Hematopoietic multipotent progenitor cell treated with erythropoietin and hydrocortisone succinate and interleukin-3 and kit ligand, for 17 days (in vitro differentiated cells): ENCODE results near the gene SMYD2.
A peak's percentile ranks its signal among the peaks of the same experiment; 100 is the strongest.

Experiments used
- DNase-seq: peaks from one replicate; pipeline ENCODE4 v3.0.0-alpha.2; 2015; ENCODE audit warnings: low spot score

The SMYD2 gene

DNA sequence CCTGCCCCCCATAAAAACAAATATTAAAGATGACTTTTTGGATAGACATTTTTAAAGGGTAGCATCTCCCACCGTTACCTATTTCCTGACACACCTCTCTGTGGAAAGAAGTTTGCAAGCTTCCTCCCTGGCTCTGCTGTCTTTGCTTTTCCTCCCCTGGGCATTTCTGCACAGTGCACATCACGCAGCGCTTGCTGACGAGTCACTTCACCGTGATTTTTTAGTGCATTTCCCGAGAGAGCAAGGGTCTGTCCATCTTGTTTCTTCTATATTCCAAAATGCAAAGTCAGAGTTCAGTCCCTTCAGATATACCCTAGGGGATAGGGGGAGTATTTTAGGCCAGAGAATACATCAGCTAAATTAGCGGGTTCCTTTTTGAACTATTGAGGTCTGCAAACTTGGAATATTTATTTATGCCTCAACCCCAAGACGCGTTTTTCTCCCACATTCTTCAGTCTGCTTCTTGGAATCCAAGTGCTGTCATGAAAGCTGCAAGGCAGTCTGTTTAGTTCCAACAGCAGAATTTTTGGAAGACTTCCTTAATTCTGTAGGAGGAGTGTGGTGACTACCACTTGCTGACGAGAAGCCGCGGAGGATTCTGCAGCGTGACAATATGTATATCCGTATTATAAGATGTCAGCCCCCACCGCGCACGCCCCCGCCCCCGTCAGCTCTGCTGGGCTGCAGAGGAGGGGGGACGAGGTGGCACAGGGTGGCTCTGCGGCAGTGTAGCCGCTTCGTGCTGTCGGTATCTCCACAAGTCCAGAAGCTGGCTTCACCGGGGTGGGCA lies 22.4 kb downstream of the SMYD2 start:
- no peak for DNase-seq

DNA sequence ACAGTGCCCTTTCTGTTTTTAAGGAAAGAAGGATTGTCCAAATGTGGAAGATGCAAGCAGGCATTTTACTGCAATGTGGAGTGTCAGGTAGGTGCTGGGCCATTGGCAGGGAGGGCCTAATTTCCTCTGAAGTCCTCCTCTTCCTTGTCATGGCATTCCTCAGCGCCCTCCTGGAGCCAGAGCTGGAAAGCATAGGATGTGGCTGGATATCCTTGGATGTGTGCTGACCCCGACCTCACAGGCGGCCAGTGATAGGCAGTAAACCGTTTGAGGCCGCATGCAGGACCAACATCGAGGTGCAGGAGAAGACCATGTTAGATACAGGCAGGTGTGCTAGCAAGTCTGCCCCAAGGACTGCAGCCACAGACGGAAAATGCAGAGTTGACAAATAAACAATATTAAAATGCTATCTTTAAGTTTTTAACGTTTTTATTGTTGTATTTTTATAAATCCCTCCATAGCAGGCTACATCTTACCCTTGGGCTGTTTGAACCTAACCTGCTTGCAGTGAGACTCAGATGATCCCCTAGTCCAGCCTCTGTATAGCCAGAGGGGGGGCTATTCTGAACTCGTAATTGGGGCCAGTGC lies 24.3 kb downstream of the SMYD2 start:
- no peak for DNase-seq

DNA sequence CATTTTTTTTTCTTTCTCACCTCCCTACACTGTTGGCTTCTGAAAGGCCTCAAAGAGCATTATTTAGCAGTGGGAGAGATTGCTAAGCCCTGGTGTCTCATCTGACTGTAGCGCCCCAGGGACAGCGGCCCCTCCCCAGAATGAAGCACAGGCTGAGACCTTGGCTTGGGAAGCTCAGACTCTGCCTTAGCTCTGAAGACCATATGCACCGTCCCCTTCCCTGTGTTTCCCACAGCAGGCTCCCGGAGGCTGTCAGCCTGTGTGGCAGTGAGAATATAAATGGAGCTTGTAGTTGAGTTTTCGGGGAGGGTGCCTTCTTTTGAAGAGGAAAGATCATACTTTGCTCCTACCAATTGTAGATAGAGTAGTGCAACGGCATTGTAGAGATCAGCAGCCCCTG lies 25.3 kb downstream of the SMYD2 start:
- DNase-seq: no peak

DNA sequence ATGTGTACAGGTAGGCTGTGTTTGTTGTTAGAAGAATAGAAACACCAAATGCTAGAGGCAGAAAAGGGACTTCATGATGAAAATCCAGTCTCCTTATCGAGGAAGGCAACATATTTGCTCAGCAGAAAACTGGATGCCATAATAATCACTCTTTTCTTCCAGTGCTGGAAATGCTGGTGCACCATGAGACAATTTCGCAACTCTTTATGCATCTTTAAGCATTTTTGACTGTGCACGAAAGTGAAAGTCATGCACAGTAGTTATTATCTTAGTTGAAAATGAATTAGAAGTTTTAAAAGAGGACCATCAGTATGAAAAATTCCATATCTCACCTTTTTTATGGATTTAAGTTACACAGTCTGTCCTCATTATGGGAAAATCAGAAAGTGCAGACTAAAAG lies 29.1 kb downstream of the SMYD2 start:
- DNase-seq: no peak

DNA sequence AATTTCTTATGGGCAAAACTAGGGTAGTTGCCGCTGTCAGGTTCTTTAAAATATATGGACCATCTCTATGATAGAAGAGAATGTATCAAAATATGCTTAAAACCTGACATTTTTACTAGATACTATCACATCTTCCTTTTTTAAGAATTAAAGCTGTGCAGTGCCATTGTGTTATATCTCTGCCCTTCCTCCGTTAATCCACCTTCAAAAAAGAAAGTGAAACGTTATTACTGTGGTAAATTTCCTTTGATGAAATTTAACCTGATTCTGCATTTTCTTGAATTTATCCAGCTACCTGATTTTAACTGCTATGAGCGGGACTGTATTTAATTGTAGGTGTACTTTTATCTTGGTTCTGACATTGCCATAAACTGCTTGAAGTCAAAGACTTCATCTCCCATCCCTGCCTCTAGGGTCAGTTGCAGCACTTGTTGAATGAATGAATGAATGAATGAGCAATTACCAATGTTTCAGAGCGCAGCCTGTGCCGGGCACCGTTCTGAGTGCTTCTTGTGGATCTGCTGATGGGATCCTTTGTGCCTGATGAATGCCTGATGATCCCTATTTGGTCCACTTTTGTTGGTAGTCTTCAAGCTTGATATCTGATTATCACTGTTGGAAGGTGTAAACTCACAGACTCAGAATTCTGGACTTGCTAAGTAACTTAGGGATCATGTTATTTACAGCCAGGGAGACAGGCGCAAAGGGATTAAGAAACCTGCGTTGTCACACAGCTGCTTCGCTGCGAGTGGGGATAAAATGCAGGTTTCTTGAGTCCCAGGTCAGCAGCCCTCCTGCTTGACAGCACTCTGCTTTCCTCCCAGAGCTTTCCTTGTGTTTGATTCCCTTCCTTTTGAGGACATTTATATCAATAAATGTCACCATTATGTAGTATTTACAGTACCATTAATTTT lies 30.1 kb downstream of the SMYD2 start:
- no peak for DNase-seq

DNA sequence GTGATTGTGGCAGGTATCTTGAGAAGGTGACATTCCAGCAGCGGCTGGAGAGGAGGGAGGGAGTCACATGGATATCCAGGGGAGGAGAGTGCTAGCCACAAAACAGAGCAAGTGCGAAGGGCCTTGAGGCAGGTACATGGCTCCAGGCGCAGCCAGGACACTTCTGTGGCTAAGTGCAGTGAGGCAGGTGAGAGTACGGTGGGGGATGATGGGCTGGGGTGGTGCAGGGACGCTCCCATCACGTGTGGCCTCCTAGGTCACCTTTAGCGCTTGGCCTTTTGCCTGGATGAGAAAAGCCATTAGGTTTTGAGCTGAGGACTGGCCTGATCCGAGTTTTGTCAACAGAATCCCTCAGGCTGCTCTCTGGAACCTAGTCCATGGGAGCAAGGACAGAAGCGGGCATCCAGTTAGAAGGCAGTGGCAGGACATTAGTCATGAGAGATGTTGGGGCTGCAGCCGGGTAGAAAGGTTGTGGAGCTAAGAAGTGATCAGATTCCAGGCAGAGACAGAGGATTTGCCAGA lies 31.6 kb downstream of the SMYD2 start:
- no peak for DNase-seq

DNA sequence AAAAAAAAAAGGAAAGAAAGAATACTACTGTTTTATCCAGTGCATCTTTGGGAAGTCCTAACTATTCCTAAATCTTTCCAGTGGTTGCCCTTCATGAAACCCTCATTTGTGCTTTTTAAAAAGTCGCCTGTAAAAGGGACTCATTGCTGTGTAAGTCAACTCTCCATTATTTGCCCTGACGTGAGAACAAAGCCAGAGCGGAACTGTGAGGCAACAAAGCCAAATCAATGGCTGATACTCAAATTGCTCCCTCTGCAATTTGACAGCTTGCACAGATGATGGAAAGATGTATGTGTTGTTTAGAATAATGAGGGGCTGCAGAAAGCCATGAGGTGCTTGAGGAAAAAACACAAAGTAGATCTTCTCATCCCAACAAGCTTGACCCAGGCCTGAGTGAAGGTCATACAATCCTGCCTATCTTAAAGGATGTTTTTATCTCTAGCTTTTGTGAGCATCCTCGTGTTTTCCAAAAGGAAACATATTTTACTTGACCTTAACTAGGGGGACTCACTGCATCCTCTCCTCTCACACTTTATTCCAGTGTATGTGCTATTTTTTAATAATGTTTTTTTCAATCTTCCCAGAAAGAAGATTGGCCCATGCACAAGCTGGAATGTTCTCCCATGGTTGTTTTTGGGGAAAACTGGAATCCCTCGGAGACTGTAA lies 33.4 kb downstream of the SMYD2 start:
- no peak for DNase-seq

DNA sequence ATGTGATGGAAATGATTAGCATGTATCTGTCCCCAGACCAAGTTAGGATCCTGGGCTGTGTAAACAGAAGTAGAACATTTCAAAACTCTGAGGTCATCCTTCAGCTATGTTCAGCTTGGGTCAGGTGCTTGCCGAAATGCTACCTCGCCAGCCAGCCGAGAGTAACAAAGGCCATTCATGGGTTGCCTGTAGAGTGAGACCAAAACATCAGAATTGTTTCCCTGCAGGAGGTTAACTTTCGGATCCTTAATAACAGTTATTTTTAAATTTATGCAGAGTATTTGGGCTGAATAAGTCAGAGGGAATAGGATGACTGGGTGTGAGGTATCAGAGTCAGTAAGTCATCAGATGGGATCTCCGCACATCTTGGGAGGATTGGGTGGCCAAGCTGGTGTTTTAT lies 35.6 kb downstream of the SMYD2 start:
- DNase-seq: no peak

DNA sequence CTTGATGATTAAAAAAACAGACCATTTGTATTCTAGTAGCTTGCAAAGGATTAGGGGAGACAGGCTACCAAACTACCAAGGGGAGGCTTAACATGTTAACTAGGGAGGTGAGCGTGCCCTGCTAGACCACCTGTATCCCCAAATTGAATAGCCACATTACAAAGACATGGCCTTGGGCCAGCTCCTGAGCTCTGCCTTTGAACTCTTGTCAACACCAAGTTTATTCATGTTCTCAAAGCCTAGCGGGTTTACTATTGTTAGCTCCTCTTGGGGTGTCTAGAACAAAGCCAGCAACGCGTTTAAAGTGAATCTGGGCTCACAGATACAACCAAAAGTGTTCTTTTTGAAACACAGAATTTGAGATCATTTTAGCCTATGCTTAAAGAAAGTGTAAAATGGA lies 36.3 kb downstream of the SMYD2 start:
- no peak for DNase-seq

DNA sequence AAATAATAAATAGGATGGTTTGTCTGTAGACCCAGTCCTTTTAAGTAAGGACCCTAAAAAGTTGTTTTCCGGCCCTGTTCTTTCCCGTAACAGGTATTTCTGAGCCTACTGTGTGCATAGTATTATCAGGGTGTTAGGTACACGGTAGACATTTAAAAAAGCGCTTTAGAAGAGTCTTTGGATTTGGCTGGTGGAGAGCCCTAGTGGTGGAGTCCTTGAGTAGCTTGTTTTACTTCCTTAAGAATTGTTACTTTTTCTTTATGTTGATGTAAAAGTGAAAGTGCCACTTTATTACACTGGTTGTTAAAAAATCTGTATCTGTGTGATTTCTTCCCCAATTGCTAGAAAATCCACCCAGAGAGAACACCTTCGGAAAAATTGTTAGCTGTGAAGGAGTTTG lies 36.8 kb downstream of the SMYD2 start:
- DNase-seq: no peak

DNA sequence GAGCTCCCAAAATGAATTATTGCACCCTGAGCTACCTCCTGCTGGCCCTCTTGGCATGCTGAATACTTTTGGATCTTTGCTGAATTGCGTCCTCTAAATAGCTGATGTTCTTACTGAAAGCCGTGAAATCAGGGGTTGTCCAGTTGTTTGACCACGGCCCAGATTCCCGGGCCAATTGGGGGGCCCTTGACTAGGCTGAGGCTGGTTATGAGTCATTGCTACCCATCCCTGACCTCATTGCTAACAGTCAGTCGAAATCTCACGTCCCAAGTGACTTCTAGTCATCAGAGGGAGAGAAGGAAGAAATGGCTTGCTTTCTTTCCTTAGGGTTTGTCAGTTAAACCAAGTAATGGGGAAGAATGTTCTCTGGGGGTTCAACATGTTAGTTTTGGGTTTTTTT lies 37.4 kb downstream of the SMYD2 start:
- DNase-seq: no peak

DNA sequence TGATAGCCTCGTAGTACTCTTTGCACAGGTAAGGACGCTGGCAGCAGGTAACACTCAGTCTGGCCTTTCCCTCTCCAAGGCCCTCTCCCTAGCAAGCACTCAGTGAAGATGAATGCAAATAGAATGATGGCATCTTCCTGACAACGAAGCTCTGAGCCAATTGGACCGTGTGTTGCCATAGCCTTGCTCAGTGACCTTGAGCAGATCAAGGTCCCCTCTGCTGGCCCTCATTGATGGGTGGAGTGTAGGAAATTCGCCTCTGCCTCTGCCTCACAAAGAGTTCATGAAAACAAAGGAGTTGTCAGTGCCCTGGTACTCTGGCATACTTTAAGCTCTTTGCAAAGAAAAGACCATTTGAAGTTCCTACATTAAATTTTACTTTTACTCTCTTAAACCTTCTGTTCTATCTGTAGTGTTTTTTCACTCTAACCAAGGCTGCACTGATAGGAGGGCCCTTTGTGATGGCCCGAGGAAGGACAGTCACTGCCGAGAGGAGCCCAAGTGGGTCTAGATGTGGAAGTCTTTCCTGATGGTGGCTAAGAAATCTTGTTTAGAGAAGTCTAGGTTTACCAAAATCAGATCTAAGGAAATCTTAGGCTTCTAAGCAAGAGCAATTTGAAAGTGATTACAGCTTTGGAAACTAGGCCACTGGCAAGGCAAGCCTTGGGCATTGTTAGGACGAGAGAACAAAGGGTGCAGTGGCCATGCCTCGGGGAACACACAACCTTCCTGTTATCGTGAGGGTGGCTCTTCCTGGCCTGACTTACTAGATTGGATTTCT lies 38.2 kb downstream of the SMYD2 start:
- DNase-seq: no peak

DNA sequence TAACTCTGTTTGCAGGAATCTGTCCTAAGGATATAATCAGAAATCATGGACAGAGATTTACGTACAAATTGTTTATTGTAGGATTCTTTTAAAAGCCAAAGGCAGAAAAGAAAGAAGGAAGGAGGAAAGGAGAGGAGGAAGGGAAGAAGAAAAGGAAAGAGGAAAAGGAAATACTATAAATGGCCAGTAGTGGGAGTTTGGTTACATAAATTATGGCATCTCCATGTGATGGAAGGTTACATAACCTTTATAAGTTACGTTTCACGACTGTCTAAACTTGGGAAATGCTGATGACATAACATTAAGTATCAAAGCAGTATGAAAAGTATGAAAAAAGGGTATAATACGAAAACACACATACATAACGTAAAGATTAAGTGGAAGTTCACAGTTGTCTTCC lies 39.0 kb downstream of the SMYD2 start:
- no peak for DNase-seq

DNA sequence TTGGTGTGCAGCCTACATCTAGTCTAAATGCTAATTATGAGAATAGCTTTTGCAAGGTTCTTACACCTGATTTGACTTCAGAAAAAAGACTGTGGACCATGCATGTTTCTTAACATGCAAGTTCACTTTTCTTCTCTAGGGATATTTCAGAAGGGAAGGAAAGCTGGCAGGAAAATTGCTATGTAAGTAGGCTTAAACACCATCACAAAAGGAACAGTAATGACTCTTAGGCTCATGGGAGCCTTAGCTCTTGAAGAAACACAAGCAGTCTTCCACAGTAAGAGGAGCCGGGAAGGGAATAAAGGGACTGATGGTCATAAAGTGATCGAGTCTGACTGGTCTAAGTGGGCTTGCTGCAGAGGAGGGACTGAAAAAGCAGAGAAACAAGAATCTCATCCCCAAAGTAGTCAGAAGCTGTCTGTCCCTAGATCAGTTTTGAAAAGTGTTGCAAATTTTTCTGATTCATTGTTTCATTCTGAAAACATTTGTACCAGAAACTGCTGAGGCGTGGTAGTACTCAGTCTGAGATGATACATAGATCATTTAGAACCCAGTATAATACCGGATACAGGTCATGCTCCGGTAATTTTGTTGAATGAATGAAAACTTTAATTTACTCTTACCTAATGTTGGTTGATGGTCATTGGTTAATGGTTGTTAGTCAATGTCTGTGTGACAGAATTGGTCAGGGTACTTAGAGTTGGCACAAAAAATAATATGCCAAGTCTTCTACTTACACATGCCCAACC lies 40.9 kb downstream of the SMYD2 start:
- no peak for DNase-seq

DNA sequence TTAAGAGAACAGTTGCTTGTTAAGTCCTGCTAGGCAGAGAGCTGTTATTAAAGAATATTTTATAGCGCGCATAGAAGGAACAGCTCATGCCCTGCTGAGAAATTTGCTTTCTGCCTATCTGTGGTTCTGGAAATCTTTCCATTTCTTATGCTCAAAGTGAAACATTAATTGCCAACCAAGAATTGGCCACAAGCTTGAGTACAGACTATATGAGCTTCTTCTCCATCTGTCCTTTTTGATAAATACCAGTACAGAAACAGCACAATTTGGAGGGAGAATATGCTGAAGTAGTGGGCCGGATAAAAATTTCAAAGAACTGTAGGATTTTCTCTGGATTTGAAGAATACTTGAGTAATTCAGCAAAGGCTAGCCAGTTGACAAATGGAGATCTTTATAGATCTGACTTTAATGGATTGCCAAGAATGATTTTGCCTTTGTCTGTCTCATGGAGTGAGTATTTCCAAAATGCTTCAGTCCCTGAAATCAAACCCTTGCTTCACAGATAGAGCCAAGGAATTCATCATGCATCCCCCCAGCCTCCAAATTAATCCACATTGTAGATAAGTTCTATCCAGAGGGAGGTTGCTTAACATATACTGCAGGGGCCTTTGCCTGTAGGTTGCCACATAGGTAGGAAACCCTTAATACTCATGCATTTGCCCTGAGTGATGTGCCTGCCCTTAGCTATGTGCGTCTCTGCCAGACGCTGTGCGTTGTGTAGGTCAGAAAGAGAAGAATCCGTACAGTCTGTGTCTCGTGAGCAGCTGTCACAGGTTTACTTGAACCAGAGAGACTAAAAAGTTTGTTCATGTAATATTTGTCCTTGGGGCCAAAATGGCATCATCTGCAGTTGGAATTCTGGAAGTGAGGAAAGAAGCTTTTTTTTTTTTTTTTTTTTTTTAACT lies 44.2 kb downstream of the SMYD2 start:
- DNase-seq: no peak

DNA sequence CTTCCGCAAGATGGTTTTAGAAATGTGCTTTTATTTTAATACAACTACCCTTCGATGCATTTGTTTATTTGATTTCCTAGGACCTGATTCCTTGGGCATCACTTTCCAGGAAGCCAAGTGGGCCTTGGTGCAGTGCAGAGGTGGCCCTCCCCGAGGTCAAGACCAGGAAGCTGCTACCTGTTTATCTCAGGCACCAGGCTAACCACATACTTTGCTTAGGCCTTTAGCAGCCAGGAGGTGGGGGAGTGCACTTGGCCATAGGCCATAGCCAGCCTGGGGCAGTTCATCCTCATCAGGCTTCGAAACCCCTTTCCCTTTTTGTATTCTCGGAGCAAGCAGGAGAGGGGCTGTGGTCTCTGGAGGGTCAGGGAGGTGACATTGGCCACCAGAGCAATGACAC lies 45.4 kb downstream of the SMYD2 start:
- no peak for DNase-seq

DNA sequence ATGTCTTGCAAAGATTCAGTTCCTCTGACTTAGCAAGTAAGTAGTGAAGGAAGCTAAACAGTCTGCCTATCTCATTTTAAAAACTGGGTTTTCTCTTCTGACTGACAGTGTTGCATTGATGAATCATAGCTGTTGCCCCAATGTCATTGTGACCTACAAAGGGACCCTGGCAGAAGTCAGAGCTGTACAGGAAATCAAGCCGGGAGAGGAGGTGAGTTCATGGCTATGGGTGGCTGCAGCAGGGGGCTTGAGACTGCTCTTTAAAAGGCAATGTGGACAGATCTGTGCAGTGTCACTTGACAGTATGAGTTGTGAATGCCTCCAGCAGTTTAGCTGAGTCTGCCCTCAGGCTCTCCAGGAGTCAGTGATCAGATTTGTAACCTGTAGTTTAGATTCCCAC lies 46.6 kb downstream of the SMYD2 start:
- no peak for DNase-seq

DNA sequence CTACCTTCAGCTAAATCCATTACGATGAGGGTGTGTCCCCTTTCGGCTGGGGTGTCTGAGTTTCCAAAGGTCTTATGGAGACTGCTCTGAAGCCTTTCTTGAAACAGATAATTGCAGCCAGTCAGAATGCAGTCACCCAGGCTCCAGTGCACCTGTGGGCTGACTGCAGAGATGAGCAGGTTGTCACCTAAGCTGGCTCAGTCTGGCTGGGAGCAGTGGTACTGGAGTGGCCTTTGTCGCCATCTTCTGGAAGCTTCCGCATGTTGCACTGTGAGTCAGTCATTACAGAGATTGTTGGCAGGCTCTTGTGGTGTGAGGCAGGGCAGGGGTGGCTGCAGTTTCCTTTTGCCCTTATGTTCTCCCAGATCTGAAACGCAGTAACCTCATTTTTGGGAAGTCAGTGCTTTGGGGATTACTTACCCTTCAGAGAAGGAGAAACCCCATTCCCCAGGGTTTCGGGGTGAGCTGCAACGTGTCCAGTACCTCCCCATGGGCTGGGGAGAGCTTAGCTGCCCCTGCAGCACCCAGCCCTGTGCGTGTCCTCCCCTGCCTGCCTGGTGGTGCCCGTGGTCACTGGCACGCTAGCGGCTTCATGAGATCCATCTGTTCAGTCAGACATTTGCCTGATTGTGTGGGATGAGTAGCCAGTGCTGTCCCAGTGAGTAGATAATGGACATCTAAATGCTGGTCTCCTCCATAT lies 48.0 kb downstream of the SMYD2 start:
- DNase-seq: peak; percentile 64
